Measurements from ENCODE around the gene SIK1.

GRCh38 chr21:43375006-43375836 is 51.7 kb downstream of the SIK1 start:
- TF ChIP-seq, protein P1, sequence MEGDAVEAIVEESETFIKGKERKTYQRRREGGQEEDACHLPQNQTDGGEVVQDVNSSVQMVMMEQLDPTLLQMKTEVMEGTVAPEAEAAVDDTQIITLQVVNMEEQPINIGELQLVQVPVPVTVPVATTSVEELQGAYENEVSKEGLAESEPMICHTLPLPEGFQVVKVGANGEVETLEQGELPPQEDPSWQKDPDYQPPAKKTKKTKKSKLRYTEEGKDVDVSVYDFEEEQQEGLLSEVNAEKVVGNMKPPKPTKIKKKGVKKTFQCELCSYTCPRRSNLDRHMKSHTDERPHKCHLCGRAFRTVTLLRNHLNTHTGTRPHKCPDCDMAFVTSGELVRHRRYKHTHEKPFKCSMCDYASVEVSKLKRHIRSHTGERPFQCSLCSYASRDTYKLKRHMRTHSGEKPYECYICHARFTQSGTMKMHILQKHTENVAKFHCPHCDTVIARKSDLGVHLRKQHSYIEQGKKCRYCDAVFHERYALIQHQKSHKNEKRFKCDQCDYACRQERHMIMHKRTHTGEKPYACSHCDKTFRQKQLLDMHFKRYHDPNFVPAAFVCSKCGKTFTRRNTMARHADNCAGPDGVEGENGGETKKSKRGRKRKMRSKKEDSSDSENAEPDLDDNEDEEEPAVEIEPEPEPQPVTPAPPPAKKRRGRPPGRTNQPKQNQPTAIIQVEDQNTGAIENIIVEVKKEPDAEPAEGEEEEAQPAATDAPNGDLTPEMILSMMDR (IDR thresholded peaks at IDR 0.05), result no peak
- no peak for TF ChIP-seq EP300 (IDR thresholded peaks at IDR 0.05)
- TF ChIP-seq POLR2A (IDR thresholded peaks at IDR 0.05), result no peak
- TF ChIP-seq POLR2AphosphoS5 (IDR thresholded peaks at IDR 0.05), result no peak
